Activated CD4-positive, alpha-beta T cell treated with anti-CD3 and anti-CD28 coated beads, Interleukin-2, amount 50 U/mL, for 24 hours (primary cell): ENCODE data around the gene KRT79.
"Not testable (repeated sequence)": the region's sequence is repeated elsewhere in the genome, so short reads cannot be mapped to it uniquely, and the experiment has no call there.

ENCODE experiments used
- DNase-seq, 2 donors: peaks; one replicate each; pipeline ENCODE4 v3.0.0-alpha.2; 2020; ENCODE audit warnings: low read depth in 1 of 2, low spot score in 1 of 2

KRT79 gene

DNA sequence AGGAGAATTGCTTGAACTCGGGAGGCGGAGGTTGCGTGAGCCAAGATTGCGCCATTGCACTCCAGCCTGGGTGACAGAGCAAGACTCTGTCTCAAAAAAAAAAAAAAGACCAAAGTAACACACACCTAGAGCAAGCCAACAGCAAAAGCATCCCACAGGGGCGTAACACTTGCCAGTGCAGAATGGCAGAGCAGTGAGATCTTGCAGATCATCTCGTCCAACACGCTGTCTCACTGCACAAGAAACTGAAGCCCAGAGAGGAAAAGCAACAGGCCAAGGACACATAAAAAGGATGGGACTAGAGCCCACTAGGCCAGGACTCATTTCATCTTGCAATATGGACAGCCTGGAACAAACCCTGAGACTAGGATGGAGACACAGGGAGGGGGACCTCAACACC lies 27.4 kb upstream of the KRT79 start:
- no peak for DNase-seq

DNA sequence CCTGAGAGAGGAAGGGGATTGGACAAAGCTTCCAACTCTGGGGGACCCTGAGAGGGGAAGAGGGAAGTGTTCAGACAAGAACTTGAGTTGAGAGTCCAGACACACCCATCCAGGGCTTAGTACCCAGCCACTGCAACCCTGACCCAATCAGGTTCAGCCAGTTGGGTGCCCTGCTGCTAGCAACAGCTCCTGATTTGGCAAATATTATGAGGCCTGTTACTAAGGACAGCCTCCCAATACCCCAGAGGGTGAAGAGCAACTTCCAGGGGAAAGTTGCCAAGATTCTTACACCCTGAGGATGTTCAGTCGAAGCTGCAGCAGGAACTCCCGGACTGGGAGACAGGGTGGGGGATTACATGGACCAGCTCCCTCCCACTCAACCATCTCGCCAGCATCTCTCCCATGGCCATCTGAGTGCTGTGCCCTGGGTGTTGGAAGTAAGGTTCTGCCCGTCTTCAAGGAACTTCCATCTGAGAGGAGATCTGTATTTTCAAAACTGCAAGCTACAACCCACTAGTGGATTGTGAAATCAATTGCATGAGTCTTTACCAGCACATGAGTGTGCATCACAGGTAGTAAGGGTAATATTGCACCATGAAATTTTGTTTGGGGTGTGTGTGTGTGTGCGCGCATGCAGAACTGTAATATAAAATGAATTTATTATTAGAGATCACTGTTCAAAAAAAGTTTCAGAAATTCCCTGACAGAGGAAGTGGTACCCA lies 26.2 kb upstream of the KRT79 start:
- DNase-seq, result no peak

DNA sequence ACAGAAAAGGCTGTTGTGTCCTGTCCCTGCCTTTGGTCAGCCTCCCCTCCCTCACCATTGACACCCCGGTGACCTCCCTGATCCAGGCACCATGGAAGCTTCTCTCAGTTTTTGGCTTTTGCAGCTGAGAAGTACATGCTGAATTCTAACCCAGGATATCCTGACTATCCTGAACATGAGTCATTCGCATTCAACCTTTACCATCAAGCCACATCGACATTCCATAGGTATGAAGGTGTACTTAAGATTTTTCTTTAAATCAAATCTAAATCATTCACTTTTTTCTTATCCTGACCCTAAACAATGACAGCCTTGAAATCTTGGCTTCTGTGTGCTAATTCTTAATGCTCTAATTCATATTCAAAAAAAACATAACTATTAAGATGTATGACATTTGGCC lies 23.4 kb upstream of the KRT79 start:
- DNase-seq, result no peak

DNA sequence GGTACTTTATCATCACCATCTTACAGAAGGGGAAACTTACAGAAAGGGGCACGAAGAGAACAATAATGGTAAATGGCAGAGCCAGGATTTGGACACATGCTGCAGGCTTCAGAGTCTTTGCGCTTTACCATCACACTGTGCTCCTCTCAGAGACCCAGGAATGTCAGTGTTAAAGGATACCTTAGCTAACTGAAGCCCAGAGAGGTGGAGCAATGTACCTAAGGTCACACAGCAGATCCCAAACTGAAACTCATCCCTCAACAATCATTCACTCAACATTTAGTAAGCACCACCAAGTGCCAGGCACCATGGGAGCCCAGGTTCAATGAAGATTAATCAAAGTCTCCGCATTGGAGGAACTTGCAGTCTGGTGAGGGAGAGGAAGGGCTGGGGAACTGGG lies 22.7 kb upstream of the KRT79 start:
- no peak for DNase-seq

DNA sequence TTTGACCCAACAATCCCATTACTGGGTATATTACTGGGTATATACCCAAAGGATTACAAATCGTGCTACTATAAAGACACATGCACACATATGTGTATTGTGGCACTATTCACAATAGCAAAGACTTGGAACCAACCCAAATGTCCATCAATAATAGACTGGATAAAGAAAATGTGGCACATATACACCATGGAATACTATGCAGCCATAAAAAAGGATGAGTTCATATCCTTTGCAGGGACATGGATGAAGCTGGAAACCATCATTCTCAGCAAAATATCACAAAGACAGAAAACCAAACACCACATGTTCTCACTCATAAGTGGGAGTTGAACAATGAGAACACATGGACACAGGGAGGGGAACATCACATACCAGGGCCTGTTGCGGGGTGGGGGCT lies 22.0 kb upstream of the KRT79 start:
- not testable (repeated sequence) for DNase-seq

DNA sequence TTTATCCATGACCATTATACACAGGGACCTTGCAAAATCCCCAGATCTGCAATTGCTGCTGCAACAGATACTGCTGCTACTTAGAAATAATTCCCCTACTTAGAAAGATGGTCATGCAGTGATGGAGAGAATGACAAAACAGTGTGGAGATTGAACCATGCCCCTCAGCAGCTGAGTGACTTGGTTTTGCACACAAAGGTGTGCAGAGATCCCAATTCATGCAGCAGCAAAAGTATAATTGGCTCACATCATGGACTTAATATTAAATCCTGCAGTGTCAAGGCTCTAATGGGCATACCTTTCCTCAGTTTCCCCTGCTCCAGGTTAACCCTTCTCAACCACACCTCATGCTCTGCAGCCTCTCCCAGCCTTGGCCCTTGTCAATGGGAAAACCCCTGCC lies 17.7 kb upstream of the KRT79 start:
- no peak for DNase-seq

DNA sequence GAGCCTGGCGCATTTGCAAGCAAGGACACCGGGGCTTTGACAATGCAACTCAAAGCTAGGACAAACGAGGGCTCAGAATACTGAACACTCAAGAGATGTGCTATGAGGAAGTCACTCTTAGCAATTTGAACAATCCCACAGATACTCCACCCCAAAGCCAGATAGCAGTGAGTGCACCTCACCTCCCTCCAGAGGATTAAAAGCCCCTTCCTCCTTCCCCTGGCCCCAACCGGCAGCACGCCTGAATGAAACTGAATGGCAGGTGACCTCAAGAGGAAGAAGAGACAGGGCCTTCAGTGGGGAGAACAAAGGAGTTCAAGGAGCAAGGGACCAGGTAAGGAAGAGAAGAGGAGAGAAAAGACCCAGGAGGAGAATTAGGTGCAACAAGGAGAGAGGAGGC lies 16.6 kb upstream of the KRT79 start:
- DNase-seq, result no peak

DNA sequence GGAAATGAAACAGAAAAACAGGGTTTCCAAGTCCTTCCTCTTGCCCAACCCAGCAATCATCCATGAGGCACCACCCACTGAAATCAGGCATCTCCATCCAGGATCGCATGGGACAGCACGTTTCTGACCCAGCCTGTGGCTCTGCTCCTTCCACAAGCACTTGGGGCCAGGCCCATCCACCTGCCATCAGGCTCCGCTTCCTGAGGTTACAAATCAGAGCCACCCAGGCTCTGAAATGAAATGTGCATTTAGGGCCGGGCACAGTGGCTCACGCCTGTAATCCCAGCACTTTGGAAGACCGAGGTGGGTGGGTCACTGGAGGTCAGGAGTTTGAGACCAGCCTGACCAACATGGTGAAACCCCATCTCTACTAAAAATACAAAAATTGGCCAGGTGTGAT lies 15.4 kb upstream of the KRT79 start:
- no peak for DNase-seq

DNA sequence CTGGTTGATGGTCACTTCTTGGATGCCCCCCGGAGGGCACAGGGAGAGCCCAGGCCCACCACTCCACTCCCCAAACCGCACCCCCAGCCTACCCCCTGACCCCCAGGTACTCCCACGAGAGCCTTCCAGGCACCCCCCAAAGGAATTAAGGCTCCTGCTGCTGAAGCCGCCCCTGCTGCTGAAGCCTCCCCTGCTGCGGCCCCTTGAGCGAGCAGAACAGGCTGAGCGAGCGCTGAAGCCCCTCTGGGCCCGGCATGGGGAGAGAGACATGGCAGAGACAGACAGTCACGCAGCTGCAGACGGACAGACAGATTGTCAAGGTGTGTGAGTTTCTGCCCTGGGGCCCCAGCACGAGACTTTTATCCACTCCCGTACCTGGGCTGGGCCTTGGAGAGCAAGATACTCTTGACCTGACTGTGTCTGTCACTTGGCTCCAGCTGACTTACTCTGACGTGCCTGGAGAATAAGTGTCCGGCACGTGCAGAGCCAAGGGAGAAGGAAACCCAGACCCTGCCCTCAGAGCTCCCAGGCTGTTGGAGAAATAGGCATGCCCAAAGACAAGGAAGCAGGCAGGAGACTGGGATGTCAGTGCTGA lies 14.6 kb upstream of the KRT79 start, which contains the start of gene KRT78:
Gene KRT78, minus strand, starts transcription at position 334 of the 595 bp plus-strand sequence. Its CDS starts 64 bp downstream, at position 270.
- no peak for DNase-seq

DNA sequence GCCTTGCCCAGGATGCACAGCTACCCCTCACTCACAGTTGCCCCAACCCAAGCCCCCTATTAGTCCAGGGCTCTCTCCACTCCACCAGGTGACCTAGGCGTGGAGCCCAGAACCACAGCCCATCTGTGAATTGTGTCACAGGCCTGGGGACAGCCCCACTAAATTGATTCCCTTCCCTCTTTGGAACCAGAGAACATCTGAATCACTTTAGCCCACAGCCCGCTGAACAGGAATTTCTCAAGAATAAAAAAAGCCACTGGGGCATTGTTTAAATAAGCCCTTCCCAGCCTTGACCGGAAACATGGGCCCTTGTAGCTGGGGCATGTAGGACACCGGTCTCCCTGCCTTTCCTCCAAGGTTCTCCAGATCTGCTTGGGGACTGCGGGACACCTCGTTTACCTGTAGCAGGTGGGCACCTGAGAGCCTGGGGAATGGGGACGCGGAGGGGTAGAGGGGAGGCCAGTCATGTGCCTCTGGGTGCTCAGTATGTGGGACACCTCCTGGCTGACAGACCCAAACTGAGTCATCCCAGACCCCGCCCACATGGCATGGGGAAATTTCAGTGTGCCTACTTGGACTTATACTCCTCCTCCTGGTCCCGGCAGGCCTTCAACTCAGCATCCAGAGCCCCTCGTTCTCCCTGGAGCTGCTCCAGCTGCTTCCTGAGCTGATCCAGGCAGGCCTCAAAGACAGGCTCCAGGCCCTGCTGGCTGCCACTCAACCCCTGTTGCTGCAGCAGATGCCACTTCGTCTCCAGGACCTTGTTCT lies 13.4 kb upstream of the KRT79 start:
- DNase-seq, result no peak

DNA sequence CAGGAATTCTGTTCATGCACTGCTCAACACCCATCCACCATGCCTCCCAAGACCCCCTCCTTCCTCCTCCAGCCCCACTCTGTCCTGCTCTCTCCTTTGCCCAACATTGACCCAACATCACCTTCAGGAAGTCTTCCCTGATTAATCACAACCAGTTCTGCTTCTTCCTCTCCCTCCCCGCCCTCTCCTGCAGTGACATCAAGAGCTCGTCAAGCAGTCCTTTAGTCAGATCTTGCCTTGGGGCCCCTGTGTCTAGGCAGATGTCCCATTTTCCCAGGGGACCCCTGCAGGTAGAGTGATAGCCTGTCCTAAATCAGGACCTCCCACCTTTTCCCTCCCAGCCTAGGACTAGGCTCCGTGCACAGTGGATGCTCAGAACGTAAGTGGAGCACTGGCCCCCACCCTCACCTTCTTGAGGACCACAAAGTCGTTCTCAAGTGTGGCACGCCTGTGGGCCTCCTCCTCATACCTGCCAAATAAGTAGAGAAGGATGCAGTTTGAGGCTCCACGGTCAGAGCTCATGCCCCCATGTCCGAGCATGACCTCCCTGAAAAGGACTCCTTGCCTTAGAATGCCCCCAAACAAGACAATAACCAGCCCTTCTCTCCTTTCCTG lies 12.4 kb upstream of the KRT79 start:
- DNase-seq, result no peak

DNA sequence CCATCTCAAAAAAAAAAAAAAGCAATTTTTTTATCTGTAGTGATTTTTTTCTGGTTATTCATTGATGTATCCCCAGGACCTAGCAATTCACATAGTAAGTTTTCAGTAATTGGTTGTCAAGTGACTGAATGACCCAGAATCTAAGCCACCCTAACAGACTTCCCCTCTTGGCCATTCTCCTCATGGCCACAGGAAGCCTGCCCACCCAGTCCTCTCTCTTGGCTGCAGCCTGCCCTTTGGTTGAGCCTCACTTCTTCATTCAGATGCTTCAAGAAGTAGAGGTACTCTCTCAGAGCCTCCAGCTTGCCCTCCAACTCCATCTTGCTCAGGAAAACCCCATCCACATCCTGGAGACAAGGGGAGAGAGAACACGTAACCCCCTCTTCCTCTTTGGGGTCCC lies 11.8 kb upstream of the KRT79 start:
- DNase-seq, result no peak

DNA sequence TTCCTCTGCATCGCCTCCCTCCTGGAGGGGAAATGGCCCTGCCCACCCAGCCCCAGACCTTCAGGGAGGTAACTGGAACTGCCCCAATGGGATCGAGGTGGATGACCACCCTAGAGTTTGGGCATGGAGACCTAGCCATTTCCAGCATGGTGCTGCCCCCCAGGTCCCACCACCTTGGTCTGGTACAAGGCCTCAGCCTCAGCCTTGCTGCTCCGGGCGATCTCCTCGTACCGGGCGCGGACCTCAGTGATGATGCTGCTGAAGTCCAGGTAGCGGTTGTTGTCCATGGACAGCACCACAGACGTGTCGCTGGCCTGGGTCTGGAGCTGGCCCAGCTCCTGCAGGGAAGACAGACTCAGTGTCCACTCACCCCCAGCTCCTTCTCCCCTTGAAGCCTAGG lies 10.3 kb upstream of the KRT79 start:
- no peak for DNase-seq

DNA sequence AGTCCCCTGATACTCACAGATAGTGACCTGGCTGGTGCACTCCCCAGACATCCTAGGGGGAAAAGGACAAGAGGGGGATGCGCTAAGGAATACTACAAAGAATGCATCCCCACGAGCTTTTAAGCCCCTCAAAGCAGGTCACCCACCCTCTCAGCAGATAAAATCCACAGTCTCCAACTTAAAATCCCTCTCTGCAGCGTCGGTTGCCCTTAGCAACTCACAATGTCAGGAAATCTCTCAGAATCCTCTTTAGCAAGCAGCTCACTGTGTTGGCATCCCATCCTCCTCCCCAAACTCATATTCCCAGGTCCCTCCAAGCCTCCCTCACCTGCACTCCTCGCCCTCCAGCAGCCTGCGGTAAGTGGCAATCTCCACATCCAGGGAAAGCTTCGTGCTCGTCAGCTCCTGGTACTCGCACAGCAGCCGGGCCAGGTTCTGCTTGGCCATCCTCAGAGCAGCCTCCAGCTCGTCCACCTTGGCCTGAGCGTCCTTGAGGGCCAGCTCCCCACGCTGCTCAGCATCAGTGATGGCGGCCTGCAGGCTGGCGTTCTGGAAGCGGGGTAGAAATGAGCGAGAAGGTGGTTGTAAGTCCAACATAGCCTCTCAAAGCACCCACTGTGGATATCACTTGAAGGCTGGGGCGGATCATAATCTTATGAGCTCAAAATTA lies 5.5 kb upstream of the KRT79 start:
- no peak for DNase-seq

DNA sequence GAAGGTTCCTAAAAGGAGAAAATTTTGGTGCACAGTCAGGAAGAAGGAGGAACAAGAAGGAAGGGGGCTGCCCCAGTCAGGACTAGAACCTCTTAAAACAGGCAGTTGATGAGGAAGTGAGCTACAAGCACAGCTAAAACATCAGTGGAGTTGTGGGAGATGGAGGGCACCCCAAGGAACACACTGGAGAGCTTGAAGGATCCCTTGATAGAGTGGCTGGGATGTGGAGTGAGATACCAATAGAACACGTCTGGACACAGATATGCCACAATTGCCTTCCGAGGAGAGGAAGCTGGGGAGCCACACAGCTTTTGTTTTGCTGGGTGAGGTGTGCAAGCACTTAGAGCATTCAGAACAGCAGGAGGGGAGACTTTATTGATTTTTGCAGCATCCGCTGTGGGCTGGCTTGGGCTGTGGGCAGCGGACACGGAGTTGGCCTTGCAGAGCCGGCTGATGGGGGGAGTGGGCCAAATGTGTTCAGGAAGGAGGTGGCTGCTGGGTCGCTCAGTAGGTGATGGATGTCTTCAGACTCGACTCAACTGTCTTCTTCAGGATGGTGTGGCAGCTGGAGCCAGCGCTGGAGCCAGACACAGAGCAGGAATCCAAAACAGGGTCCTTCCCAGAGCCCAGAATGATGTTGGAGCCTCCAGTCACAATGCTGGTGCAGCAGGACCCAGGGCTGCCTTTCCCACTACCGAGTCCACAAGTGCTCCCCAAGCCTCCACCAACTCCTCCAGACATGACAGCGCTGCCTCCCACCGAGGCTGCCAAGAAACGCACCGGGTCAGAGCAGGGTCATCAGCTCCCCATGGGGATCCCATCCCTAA lies 4.7 kb upstream of the KRT79 start:
- DNase-seq, result no peak

DNA sequence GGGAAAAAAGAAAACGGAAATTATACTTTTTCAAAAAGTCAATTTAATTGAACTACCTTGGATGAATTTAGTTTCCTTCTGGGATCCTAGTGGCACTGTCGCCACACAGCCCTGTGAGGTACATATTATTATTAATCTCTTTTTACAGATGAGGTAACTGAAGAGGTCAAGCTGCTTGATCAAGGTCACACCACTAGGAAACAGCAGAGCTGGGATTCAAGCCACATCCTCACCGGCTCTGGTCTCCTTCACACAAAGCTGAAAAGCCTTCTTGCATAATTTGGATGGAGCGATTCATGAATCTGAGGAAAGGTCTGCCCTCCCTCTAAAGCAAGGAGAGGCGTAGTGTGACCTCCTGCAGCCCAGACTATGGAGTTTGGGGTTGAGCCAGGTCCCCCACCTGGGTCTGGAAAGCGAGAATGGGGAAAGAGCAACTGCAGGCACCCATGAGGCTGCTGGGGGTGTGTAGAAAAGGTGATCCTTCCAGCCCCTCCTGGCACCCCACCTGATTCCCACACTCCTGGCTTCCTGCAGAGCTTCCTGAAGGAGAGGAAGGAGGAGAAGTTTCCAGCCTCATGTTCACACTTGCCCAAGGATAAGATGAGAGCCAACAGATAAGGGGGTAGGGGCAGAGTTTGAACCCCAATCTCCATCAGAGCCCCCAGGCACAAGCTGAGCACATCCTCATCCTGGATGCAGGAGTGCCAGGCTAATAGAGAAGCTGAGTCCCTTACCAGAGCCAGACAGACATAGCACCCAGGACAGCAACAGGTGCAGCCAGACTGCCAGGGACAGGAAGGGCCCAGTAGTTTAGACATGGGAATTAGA lies 3.9 kb upstream of the KRT79 start:
- DNase-seq, result no peak

DNA sequence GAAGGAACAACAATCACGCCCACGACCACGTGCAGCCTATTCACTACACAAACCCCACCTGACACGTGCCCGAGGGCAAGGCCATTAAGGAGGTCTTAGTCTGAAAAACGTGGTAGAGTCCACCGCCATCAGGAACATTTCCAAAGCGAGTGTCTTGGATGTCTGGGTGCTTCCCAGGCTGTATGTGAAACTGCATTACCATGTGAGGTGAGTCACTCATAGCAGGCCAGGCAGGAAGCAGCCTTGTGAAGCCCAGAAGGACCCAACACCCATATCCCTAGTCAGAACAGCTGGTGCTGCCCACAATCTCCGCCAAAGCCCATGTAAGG lies 3.3 kb upstream of the KRT79 start:
- no peak for DNase-seq

DNA sequence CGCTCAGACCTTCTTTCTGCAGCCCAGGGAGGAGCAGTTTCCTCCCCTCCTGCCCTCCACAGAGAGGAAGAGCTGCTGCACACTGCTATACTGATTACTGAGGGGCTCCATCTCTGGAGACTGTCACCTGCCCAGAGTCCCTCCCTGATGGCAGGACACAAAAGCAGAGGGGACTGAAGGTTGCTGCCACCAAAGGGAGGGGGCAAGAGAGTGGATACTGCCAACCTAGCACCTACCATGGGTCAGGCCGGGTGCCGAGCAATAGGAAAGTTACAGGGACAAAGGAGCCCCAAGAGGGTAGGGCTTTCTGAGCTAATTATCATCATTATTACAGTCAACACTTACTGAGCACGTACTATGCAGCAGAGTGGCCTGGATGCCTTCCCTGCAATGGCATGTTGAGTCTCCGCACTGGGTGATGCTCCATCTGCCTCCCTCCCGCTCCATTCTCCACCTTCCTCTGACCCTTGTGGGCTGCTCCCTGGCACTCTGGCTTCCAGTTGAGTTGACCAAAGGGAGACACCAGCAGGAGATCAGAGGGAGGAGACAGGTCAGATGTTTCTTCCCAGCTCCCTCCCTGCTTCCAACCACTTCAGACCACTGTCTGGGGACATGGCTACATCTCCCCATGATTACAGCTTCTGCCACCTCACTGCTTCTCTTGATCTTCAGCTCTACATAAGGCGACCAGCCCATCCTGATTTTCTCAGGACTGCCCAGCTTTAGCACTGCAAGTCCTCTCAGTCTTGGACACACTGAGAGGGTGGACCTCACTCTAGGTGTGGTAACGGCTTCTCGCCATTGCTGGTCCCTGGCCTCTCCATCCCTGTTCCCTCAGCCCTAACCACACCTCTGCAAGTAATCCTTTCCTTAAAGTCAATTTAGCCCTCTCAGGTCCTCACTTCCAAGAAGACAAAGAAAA lies 2.6 kb upstream of the KRT79 start:
- no peak for DNase-seq

DNA sequence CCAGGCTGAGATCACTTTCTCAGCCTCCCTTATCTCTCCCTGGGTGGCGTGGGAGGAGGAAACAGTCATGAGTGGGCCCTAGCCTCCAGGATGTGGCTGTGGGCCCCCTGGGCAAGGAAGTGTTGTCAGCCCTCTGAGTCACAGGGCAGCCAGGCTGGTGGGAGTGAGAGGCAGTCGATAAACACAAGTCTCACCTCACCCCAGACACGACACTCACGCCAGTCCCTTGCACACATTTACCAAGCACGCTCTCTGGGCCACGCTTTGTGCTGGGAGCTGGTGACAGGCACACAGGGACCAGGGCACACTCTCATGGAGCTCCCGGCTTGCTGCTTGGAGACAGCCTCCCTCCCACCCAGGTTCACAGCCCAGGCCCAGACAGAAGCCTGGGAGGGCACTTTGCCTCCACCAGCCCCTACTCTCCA lies 1.9 kb upstream of the KRT79 start:
- DNase-seq, result peak; percentile 11 to 45
